CD4-positive, alpha-beta T cell treated with Interleukin-12 subunit alpha and Interleukin-12 subunit beta, for 1 hour (primary cell): ENCODE data around the gene EDA.

Source experiments
- DNase-seq: peaks from one replicate; pipeline ENCODE4 v3.0.0-alpha.2; 2020

EDA gene

GRCh38 chrX:70082723-70083122, 466.8 kb downstream of the EDA start:
- no peak for DNase-seq

GRCh38 chrX:70084592-70085240, 468.8 kb downstream of the EDA start:
- DNase-seq, result no peak

GRCh38 chrX:70087857-70088630, 472.1 kb downstream of the EDA start:
- DNase-seq, result no peak

- no peak for DNase-seq
Observed at GRCh38 chrX:70088751-70089150, 472.8 kb downstream of the EDA start.
